A673 (cell line): ENCODE results near the gene RPL10L. TPM values are rescaled to one million over a fixed set of nuclear protein-coding genes. Genes with fewer than 3 reads are reported as not detected.

ENCODE experiments used
- BruUV-seq: library from RNA; stranded (reverse); fragments of 400-500 nt; replicated peaks from 2 replicates; lab custom pipeline; 2021; lab: Mats Ljungman, UMichigan
- CTCF ChIA-PET: fragments of 300-600 bp; sonication (Branson Sonifier 250); formaldehyde crosslinking; loops from one replicate; lab custom pipeline; 2022; ENCODE audit warnings: antibody characterized with exemption; lab: Charles Lee
- POLR2A ChIA-PET: fragments of 300-600 bp; sonication (Branson Sonifier 250); formaldehyde crosslinking; loops from one replicate; lab custom pipeline; 2022; ENCODE audit warnings: antibody characterized with exemption; ENCODE audit not compliant: low non-redundant PET; lab: Charles Lee
- DNase-seq: peaks from one replicate; pipeline ENCODE4 v3.0.0-alpha.2; 2015; ENCODE audit warnings: low spot score
- H3K27ac ChIP-seq: fragments of 200-600 bp; sonication (generic); 2 replicates; pipeline ENCODE4 v1.5.1; 2016; ENCODE audit warnings: mixed run types, low read depth, mild to moderate bottlenecking, mixed read lengths, antibody characterized with exemption, low read length; ENCODE audit not compliant: poor library complexity, severe bottlenecking
- H3K27me3 ChIP-seq: fragments of 200-600 bp; sonication (generic); replicated peaks from 2 replicates; pipeline ENCODE4 v1.6.1; 2017; ENCODE audit warnings: mixed run types, low read depth, mild to moderate bottlenecking, mixed read lengths, antibody characterized with exemption, low read length; ENCODE audit not compliant: insufficient read depth, poor library complexity
- H3K36me3 ChIP-seq: fragments of 200-600 bp; sonication (generic); 2 replicates; pipeline ENCODE4 v1.6.1; 2016; ENCODE audit warnings: mixed run types, mild to moderate bottlenecking, mixed read lengths, antibody characterized with exemption, low read length; ENCODE audit not compliant: insufficient read depth, poor library complexity, severe bottlenecking
- H3K4me1 ChIP-seq: fragments of 200-600 bp; sonication (generic); 2 replicates; pipeline ENCODE4 v1.6.1; 2017; ENCODE audit warnings: mixed run types, mild to moderate bottlenecking, mixed read lengths, antibody characterized with exemption, low read length; ENCODE audit not compliant: insufficient read depth, poor library complexity, severe bottlenecking
- H3K4me3 ChIP-seq: fragments of 200-600 bp; sonication (generic); 2 replicates; pipeline ENCODE4 v1.5.1; 2016; ENCODE audit warnings: low read depth, mixed run types, mild to moderate bottlenecking, mixed read lengths, low read length; ENCODE audit not compliant: poor library complexity, severe bottlenecking
- H3K9me3 ChIP-seq: fragments of 200-600 bp; sonication (generic); 2 replicates; pipeline ENCODE4 v1.6.1; 2016; ENCODE audit warnings: mixed run types, low read depth, mild to moderate bottlenecking, mixed read lengths, antibody characterized with exemption, low read length; ENCODE audit not compliant: poor library complexity, severe bottlenecking
- EZH2 ChIP-seq: fragments of 200-600 bp; sonication (generic); IDR thresholded peaks from 2 replicates; pipeline ENCODE4 v1.6.1; 2017; ENCODE audit warnings: borderline replicate concordance, low read depth, mild to moderate bottlenecking, mixed read lengths, antibody characterized with exemption, low read length; ENCODE audit not compliant: poor library complexity, severe bottlenecking
- intact Hi-C: fragments of 100-400 bp; cut with micrococcal nuclease; formaldehyde crosslinking; loops from one replicate; pipeline ENCODE4 v1.10.0; 2022; ENCODE audit not compliant: unreplicated experiment
- total RNA-seq: library from RNA; stranded (reverse); gene quantifications from 2 replicates; pipeline ENCODE4 v1.2.3, GENCODE V29; 2021
- TF ChIP-seq, protein P1 (sequence below): fragments of 300-800, 200-600 bp; sonication (generic); conservative IDR thresholded peaks from 2 replicates; pipeline ENCODE4 v1.5.1; 2017; ENCODE audit warnings: low read depth, mild to moderate bottlenecking, antibody characterized with exemption, low read length, moderate library complexity, mixed read lengths

Gene RPL10L
- total RNA-seq, 1 experiment from 2014 or later: not detected

DNA sequence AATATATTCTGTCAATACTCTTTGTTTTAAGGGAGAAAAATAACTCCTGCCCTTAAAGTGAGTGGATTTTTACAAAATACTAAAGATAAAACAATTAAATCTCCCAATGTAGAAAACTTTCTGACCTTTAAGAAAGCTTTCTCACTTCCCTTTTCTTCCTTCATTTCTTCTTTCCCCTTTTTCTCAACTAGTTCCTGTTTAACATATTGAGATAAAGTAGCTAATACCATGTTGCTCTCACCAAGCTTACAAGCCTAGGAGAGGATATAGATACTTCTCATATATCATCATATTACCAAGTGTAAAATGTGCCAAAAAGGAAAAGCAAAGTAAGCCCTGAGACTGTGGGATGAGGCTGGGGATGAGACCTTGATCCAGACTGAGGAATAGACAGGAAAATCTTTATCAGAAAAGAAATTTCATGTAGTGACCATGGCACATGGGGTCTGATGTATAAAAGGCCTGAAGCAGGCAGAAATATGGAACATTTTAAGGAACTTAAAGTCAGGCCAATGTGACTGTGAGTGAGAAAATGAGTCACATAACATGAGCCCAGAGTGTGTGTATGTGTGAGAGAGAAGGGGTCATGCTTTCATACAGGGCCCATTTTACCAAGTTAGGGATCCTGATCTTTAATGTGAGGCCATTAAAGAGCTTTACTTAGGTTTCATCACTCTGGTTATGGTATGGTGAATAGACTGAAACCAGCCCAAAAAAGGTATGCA is 1.6 kb upstream of the RPL10L start:
- H3K4me1 ChIP-seq: no peaks in the 10 kb centered on the region
- intact Hi-C loops: no loop called here
- no TSS peak for BruUV-seq
- no peak for DNase-seq
- no peak overlapping the region for H3K27ac ChIP-seq
- no peaks in the 10 kb centered on the region for H3K36me3 ChIP-seq
- H3K27me3 ChIP-seq: no peaks in the 10 kb centered on the region
- TF ChIP-seq, protein P1, sequence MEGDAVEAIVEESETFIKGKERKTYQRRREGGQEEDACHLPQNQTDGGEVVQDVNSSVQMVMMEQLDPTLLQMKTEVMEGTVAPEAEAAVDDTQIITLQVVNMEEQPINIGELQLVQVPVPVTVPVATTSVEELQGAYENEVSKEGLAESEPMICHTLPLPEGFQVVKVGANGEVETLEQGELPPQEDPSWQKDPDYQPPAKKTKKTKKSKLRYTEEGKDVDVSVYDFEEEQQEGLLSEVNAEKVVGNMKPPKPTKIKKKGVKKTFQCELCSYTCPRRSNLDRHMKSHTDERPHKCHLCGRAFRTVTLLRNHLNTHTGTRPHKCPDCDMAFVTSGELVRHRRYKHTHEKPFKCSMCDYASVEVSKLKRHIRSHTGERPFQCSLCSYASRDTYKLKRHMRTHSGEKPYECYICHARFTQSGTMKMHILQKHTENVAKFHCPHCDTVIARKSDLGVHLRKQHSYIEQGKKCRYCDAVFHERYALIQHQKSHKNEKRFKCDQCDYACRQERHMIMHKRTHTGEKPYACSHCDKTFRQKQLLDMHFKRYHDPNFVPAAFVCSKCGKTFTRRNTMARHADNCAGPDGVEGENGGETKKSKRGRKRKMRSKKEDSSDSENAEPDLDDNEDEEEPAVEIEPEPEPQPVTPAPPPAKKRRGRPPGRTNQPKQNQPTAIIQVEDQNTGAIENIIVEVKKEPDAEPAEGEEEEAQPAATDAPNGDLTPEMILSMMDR: no peak
- no peak for TF ChIP-seq EZH2
- no peak overlapping the region for H3K4me3 ChIP-seq
- ChIA-PET POLR2A (no interaction called here), CTCF (no interaction called here)
- H3K9me3 ChIP-seq: no peaks in the 10 kb centered on the region

DNA sequence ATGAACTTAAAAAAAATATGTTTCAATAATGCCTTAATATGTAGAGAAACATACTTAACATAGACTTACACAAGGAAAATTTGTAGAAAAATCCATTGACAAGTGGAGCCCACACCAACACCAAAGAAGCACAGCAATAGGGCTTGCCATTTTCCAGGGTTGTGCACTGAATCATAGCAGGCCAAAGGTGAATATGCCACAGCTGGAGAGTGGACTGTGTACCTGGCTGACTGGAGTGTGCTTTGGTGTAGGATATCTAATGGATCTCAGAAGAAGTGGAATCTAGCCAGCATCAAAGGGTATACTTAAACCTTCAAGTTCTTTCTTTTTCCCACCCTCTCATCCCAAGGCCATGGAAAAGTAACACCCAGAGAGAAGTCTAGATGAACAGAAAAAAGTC is 4.8 kb downstream of the RPL10L start:
- Histone ChIP-seq H3K36me3 (no peaks in the 10 kb centered on the region), H3K4me1 (no peaks in the 10 kb centered on the region), H3K27me3 (no peaks in the 10 kb centered on the region), H3K4me3 (no peak overlapping the region), H3K27ac (no peak overlapping the region), H3K9me3 (no peaks in the 10 kb centered on the region)
- BruUV-seq: no TSS peak
- ChIA-PET CTCF (no interaction called here), POLR2A (no interaction called here)
- intact Hi-C loops: no loop called here
- no peak for DNase-seq
- TF ChIP-seq EZH2: no peak
- TF ChIP-seq, protein P1: no peak

DNA sequence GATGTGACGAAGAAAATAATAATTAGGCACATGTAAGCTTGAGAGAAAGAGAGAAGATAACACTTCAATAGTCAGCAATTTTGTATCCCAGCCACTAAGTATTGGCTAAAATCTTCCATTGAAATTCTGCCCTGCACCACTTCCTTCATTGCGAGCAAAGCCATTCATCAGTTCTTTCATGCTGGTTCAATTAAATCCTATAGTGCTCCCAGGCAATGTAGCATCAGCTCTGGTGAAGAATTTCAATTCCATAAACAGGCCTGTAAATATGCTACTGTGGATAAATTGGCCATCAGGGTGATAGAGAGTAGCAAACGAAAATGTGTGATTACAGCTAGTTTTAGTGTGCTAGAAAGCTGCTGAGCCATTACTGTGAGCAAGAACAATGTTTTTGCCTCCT is 24.7 kb downstream of the RPL10L start:
- Histone ChIP-seq H3K27ac (no peak overlapping the region), H3K4me3 (no peak overlapping the region), H3K9me3 (no peaks in the 10 kb centered on the region), H3K4me1 (no peaks in the 10 kb centered on the region), H3K27me3 (no peaks in the 10 kb centered on the region), H3K36me3 (no peaks in the 10 kb centered on the region)
- ChIA-PET CTCF (no interaction called here), POLR2A (no interaction called here)
- no peak for DNase-seq
- TF ChIP-seq, protein P1: no peak
- no peak for TF ChIP-seq EZH2
- BruUV-seq: no TSS peak
- intact Hi-C loops: no loop called here
